RWPE2 (cell line): ENCODE measurements around the gene ITSN2.

ENCODE experiments used
- ATAC-seq: fragments of 200-7000 bp; cut with Tn5 transposase; 3 replicates; pipeline ENCODE4 v1.9.1; 2021; ENCODE audit warnings: low read depth
- DNase-seq: peaks from one replicate; pipeline ENCODE4 v3.0.0-alpha.2; 2020; ENCODE audit warnings: low spot score
- H3K27ac ChIP-seq: fragments of 450-650 bp; 2 replicates; pipeline ENCODE4 v1.5.1; 2017; ENCODE audit warnings: mild to moderate bottlenecking; ENCODE audit not compliant: poor library complexity, severe bottlenecking
- H3K27me3 ChIP-seq: fragments of 250-450 bp; sonication (Bioruptor Pico); 2 replicates; pipeline ENCODE4 v1.5.1; 2021; ENCODE audit warnings: mild to moderate bottlenecking, moderate library complexity; ENCODE audit not compliant: insufficient read depth, poor library complexity, severe bottlenecking
- H3K36me3 ChIP-seq: fragments of 250-450 bp; sonication (Bioruptor Pico); 2 replicates; pipeline ENCODE4 v1.5.1; 2020; ENCODE audit warnings: low read depth, mild to moderate bottlenecking, moderate library complexity
- H3K4me1 ChIP-seq: fragments of 250-450 bp; sonication (Bioruptor Pico); 2 replicates; pipeline ENCODE4 v1.5.1; 2021; ENCODE audit warnings: mild to moderate bottlenecking, moderate library complexity; ENCODE audit not compliant: insufficient read depth, poor library complexity, severe bottlenecking
- H3K4me3 ChIP-seq: fragments of 250-450 bp; sonication (Bioruptor Pico); 2 replicates; pipeline ENCODE4 v1.5.1; 2021; ENCODE audit warnings: mild to moderate bottlenecking, moderate library complexity; ENCODE audit not compliant: severe bottlenecking
- H3K9me3 ChIP-seq: fragments of 250-450 bp; sonication (Bioruptor Pico); 2 replicates; pipeline ENCODE4 v1.5.1; 2021; ENCODE audit warnings: mild to moderate bottlenecking, moderate library complexity; ENCODE audit not compliant: severe bottlenecking
- TF ChIP-seq, protein P1 (sequence below): fragments of 450-650 bp; IDR thresholded peaks from one replicate; pipeline ENCODE4 v1.5.1; 2017; ENCODE audit warnings: mild to moderate bottlenecking, moderate library complexity; ENCODE audit not compliant: poor library complexity, severe bottlenecking

ITSN2 gene

GRCh38 chr2:24191848-24192247 lies 168.5 kb downstream of the ITSN2 start:
- DNase-seq (no peak), ATAC-seq (no peak)
- H3K27me3 ChIP-seq, result no peaks in the 10 kb centered on the region
- H3K36me3 ChIP-seq, result no peaks in the 10 kb centered on the region
- TF ChIP-seq, protein P1, sequence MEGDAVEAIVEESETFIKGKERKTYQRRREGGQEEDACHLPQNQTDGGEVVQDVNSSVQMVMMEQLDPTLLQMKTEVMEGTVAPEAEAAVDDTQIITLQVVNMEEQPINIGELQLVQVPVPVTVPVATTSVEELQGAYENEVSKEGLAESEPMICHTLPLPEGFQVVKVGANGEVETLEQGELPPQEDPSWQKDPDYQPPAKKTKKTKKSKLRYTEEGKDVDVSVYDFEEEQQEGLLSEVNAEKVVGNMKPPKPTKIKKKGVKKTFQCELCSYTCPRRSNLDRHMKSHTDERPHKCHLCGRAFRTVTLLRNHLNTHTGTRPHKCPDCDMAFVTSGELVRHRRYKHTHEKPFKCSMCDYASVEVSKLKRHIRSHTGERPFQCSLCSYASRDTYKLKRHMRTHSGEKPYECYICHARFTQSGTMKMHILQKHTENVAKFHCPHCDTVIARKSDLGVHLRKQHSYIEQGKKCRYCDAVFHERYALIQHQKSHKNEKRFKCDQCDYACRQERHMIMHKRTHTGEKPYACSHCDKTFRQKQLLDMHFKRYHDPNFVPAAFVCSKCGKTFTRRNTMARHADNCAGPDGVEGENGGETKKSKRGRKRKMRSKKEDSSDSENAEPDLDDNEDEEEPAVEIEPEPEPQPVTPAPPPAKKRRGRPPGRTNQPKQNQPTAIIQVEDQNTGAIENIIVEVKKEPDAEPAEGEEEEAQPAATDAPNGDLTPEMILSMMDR, result no peak
- H3K27ac ChIP-seq, result no peak overlapping the region
- H3K4me1 ChIP-seq, result no peaks in the 10 kb centered on the region
- no peaks in the 10 kb centered on the region for H3K9me3 ChIP-seq
- H3K4me3 ChIP-seq, result no peak overlapping the region

DNA sequence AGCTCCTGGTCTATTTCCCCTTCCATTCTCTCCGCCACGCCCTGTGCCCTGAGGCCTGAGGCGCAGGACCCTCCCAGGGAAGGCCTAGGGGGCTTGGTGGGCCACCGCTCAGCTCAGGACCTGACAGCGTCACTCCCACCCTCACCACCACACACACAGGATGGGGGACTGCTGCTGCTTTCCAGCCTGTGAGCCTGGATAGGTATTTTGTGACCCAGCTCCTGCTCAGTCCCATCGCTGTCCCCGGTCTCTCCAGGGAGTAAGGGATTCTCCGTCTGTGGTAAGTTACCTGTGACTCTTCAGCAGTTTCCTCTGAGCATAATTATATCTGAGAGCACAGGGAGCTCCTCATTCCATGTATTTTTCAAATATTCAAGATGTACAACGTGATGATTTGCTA lies 169.2 kb downstream of the ITSN2 start:
- TF ChIP-seq, protein P1, result no peak
- no peaks in the 10 kb centered on the region for H3K36me3 ChIP-seq
- no peak overlapping the region for H3K4me3 ChIP-seq
- no peaks in the 10 kb centered on the region for H3K27me3 ChIP-seq
- no peak for DNase-seq
- H3K4me1 ChIP-seq, result no peaks in the 10 kb centered on the region
- no peak overlapping the region for H3K27ac ChIP-seq
- H3K9me3 ChIP-seq, result no peaks in the 10 kb centered on the region
- no peak for ATAC-seq

GRCh38 chr2:24190503-24190902 lies 169.8 kb downstream of the ITSN2 start:
- Histone ChIP-seq H3K36me3 (no peaks in the 10 kb centered on the region), H3K4me3 (no peak overlapping the region), H3K27me3 (no peaks in the 10 kb centered on the region), H3K4me1 (no peaks in the 10 kb centered on the region), H3K9me3 (no peaks in the 10 kb centered on the region), H3K27ac (no peak overlapping the region)
- no peak for DNase-seq
- TF ChIP-seq, protein P1, result no peak
- ATAC-seq, result no peak

DNA sequence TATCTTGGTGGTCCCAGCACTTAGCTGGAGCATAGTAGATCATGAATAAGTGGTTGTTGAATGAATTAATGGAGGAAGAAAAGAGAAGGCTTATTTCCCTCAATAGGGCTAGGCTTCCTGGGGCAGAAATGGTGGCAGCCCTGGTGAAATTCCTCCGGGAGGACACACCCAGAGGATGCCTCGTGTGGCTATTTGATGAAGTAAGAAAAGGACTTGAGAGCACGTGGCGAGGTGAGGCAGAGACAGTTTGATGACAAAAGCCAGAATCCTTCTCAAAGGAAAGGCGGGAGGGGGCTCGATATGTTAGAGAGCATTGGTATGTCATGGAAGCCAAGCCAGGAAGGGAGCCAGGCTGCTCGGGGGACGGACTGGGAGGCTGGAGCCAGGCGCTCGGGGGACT lies 170.8 kb downstream of the ITSN2 start:
- no peak for DNase-seq
- H3K4me1 ChIP-seq, result no peaks in the 10 kb centered on the region
- H3K4me3 ChIP-seq, result no peak overlapping the region
- no peaks in the 10 kb centered on the region for H3K36me3 ChIP-seq
- no peaks in the 10 kb centered on the region for H3K9me3 ChIP-seq
- H3K27me3 ChIP-seq, result no peaks in the 10 kb centered on the region
- no peak for ATAC-seq
- TF ChIP-seq, protein P1, result no peak
- H3K27ac ChIP-seq, result no peak overlapping the region

- Histone ChIP-seq H3K9me3 (no peaks in the 10 kb centered on the region), H3K4me3 (no peak overlapping the region), H3K4me1 (no peaks in the 10 kb centered on the region), H3K27me3 (no peaks in the 10 kb centered on the region), H3K27ac (no peak overlapping the region), H3K36me3 (no peaks in the 10 kb centered on the region)
- no peak for ATAC-seq
- no peak for DNase-seq
- TF ChIP-seq, protein P1, result no peak
These were observed 176.8 kb downstream of the ITSN2 start for GRCh38 chr2:24183366-24184069.
